H9 (cell line): ENCODE results near the gene COLQ. TPM values are rescaled to one million over a fixed set of nuclear protein-coding genes. Genes with fewer than 3 reads are reported as not detected.

Experiments used
- DNase-seq: peaks from one replicate; pipeline ENCODE4 v3.0.0-alpha.2; 2017
- H2AFZ ChIP-seq: one replicate; pipeline ENCODE4 v1.6.1; 2013; ENCODE audit warnings: mild to moderate bottlenecking, low read length, control low read depth, moderate library complexity
- H2AK5ac ChIP-seq: 2 replicates; pipeline ENCODE4 v1.6.1; 2013; ENCODE audit warnings: low read length, control low read depth, mixed read lengths; ENCODE audit not compliant: insufficient read length
- H2BK120ac ChIP-seq: one replicate; pipeline ENCODE4 v1.6.1; 2013; ENCODE audit warnings: low read depth, mild to moderate bottlenecking, low read length, control low read depth, inconsistent platforms; ENCODE audit not compliant: poor library complexity, severe bottlenecking
- H2BK12ac ChIP-seq: 2 replicates; pipeline ENCODE4 v1.6.1; 2013; ENCODE audit warnings: low read length, control low read depth, mixed read lengths, low read depth; ENCODE audit not compliant: insufficient read length
- H2BK15ac ChIP-seq: 2 replicates; pipeline ENCODE4 v1.6.1; 2013; ENCODE audit warnings: low read depth, low read length, control low read depth
- H2BK20ac ChIP-seq: one replicate; pipeline ENCODE4 v1.6.1; 2013; ENCODE audit warnings: low read depth, mild to moderate bottlenecking, low read length, control low read depth, inconsistent platforms; ENCODE audit not compliant: poor library complexity, severe bottlenecking
- H2BK5ac ChIP-seq: 2 replicates; pipeline ENCODE4 v1.6.1; 2013; ENCODE audit warnings: low read length, control low read depth, mixed read lengths; ENCODE audit not compliant: insufficient read length
- H3K14ac ChIP-seq: 2 replicates; pipeline ENCODE4 v1.6.1; 2013; ENCODE audit warnings: low read length, control low read depth; ENCODE audit not compliant: insufficient read depth
- H3K18ac ChIP-seq: 2 replicates; pipeline ENCODE4 v1.6.1; 2013; ENCODE audit warnings: low read depth, mild to moderate bottlenecking, mixed read lengths, low read length, control low read depth; ENCODE audit not compliant: insufficient read length
- H3K23ac ChIP-seq: 2 replicates; pipeline ENCODE4 v1.6.1; 2013; ENCODE audit warnings: low read length, control low read depth, mixed read lengths, low read depth; ENCODE audit not compliant: insufficient read length
- H3K23me2 ChIP-seq: 2 replicates; pipeline ENCODE4 v1.6.1; 2013; ENCODE audit warnings: low read depth, mild to moderate bottlenecking, mixed read lengths, low read length, control low read depth; ENCODE audit not compliant: insufficient read length, poor library complexity, severe bottlenecking
- H3K27ac ChIP-seq: 2 replicates; pipeline ENCODE4 v1.5.1; 2013; ENCODE audit warnings: low read length, control low read depth, mixed read lengths, low read depth; ENCODE audit not compliant: insufficient read length
- H3K27me3 ChIP-seq: 2 replicates; pipeline ENCODE4 v1.6.1; 2013; ENCODE audit warnings: low read length, control low read depth, inconsistent platforms; ENCODE audit not compliant: insufficient read depth
- H3K4ac ChIP-seq: 2 replicates; pipeline ENCODE4 v1.6.1; 2013; ENCODE audit warnings: low read depth, mild to moderate bottlenecking, control low read depth, inconsistent platforms, low read length, moderate library complexity
- H3K4me1 ChIP-seq: 2 replicates; pipeline ENCODE4 v1.6.1; 2013; ENCODE audit warnings: low read length, control low read depth, inconsistent platforms; ENCODE audit not compliant: insufficient read depth
- H3K4me2 ChIP-seq: 2 replicates; pipeline ENCODE4 v1.6.1; 2013; ENCODE audit warnings: low read length, control low read depth, mixed read lengths; ENCODE audit not compliant: insufficient read length, insufficient read depth
- H3K56ac ChIP-seq: 2 replicates; pipeline ENCODE4 v1.6.1; 2013; ENCODE audit warnings: low read depth, mild to moderate bottlenecking, mixed read lengths, low read length, control low read depth; ENCODE audit not compliant: insufficient read length
- H3K79me1 ChIP-seq: 2 replicates; pipeline ENCODE4 v1.6.1; 2013; ENCODE audit warnings: low read depth, mild to moderate bottlenecking, moderate library complexity, low read length, control low read depth, inconsistent platforms; ENCODE audit not compliant: insufficient read depth, poor library complexity, severe bottlenecking
- H3K79me2 ChIP-seq: 2 replicates; pipeline ENCODE4 v1.6.1; 2013; ENCODE audit warnings: low read length, control low read depth, inconsistent platforms; ENCODE audit not compliant: insufficient read depth
- H3K9ac ChIP-seq: 2 replicates; pipeline ENCODE4 v1.6.1; 2013; ENCODE audit warnings: low read length, control low read depth, mixed read lengths; ENCODE audit not compliant: insufficient read length; ENCODE audit errors: extremely low read depth
- H3K9me3 ChIP-seq: one replicate; pipeline ENCODE4 v1.6.1; 2013; ENCODE audit warnings: low read depth, low read length, inconsistent platforms; ENCODE audit not compliant: control insufficient read depth
- H3T11ph ChIP-seq: one replicate; pipeline ENCODE4 v1.6.1; 2013; ENCODE audit warnings: mild to moderate bottlenecking, low read length, control low read depth, inconsistent platforms
- H4K20me1 ChIP-seq: one replicate; pipeline ENCODE4 v1.6.1; 2013; ENCODE audit not compliant: control insufficient read depth, insufficient read length, insufficient read depth
- H4K5ac ChIP-seq: 2 replicates; pipeline ENCODE4 v1.6.1; 2013; ENCODE audit warnings: low read depth, mild to moderate bottlenecking, mixed read lengths, low read length, control low read depth; ENCODE audit not compliant: insufficient read length
- H4K8ac ChIP-seq: replicated peaks from 2 replicates; pipeline ENCODE4 v1.6.1; 2013; ENCODE audit warnings: low read length, control low read depth, mixed read lengths, low read depth; ENCODE audit not compliant: insufficient read length
- H4K91ac ChIP-seq: 2 replicates; pipeline ENCODE4 v1.6.1; 2013; ENCODE audit warnings: low read depth, mild to moderate bottlenecking, moderate library complexity, mixed read lengths, low read length, control low read depth; ENCODE audit not compliant: insufficient read length
- H3K27ac Mint-ChIP-seq, 3 experiments: 2 replicates in 2 of 3; 3 replicates in 1 of 3; pipeline ENCODE4 v1.8.0; 2020 to 2021; ENCODE audit warnings: mixed read lengths in 3 of 3, mild to moderate bottlenecking in 1 of 3, moderate library complexity in 1 of 3
- H3K27me3 Mint-ChIP-seq: 2 replicates; pipeline ENCODE4 v1.8.0; 2021; ENCODE audit warnings: low read depth, mild to moderate bottlenecking, moderate library complexity, mixed read lengths
- H3K36me3 Mint-ChIP-seq, 3 experiments: 2 replicates in 2 of 3; 3 replicates in 1 of 3; pipeline ENCODE4 v1.8.0; 2020 to 2021; ENCODE audit warnings: low read depth in 3 of 3, mixed read lengths in 3 of 3; ENCODE audit not compliant: insufficient read depth in 1 of 3
- H3K4me1 Mint-ChIP-seq, 2 experiments: 2 replicates each; pipeline ENCODE4 v1.8.0; 2020; ENCODE audit warnings: mixed read lengths in 2 of 2
- H3K4me3 Mint-ChIP-seq, 2 experiments: 2 replicates in 1 of 2; 3 replicates in 1 of 2; pipeline ENCODE4 v1.8.0; 2020 to 2021; ENCODE audit warnings: mild to moderate bottlenecking in 2 of 2, mixed read lengths in 2 of 2, moderate library complexity in 1 of 2
- H3K9me3 Mint-ChIP-seq, 2 experiments: 2 replicates in 1 of 2; 3 replicates in 1 of 2; pipeline ENCODE4 v1.8.0; 2020; ENCODE audit warnings: mild to moderate bottlenecking in 2 of 2, mixed read lengths in 2 of 2, moderate library complexity in 1 of 2
- CTCF ChIP-seq: fragments of 200-600 bp; sonication (generic); conservative IDR thresholded peaks from 3 replicates; pipeline ENCODE4 v1.8.0; 2021; ENCODE audit warnings: antibody characterized with exemption, mild to moderate bottlenecking
- WGBS: extraction: QIAGEN DNeasy Blood & Tissue Kit; methylation state at CpG from one replicate; pipeline ENCODE4 v1.1.7; 2013; ENCODE audit warnings: missing lambda C conversion rate, low lambda C conversion rate, mixed read lengths; ENCODE audit not compliant: insufficient read length; ENCODE audit errors: extremely low coverage; 5-methylcytosine and 5-hydroxymethylcytosine counted together
- total RNA-seq: library from RNA; stranded (reverse); gene quantifications from 2 replicates; pipeline ENCODE4 v1.2.1, GENCODE V29; 2021

The COLQ gene
- total RNA-seq, 1 experiment from 2014 or later: 0.61 TPM

GRCh38 chr3:15431256-15431837 lies 90.2 kb downstream of the COLQ start:
- no peak for DNase-seq
- Histone ChIP-seq H4K91ac (no peak overlapping the region), H2BK20ac (no peak overlapping the region), H3K9me3 (no peaks in the 10 kb centered on the region), H3K27ac (no peak overlapping the region), H3T11ph (no peak overlapping the region), H3K23ac (no peak overlapping the region), H2BK15ac (no peak overlapping the region), H2BK12ac (no peak overlapping the region), H3K79me1 (no peaks in the 10 kb centered on the region), H3K23me2 (peaks cover 19% of the 10 kb centered on the region), H3K56ac (no peak overlapping the region), H4K5ac (no peak overlapping the region), H3K9ac (no peak overlapping the region), H2AK5ac (no peak overlapping the region), H4K20me1 (no peaks in the 10 kb centered on the region), H2BK120ac (no peak overlapping the region), H3K4me2 (no peak overlapping the region), H3K79me2 (peaks cover 13% of the 10 kb centered on the region; the same call in 1 of the 2 replicates), H2AFZ (no peak overlapping the region), H3K4me1 (no peaks in the 10 kb centered on the region), H3K14ac (no peak overlapping the region), H4K8ac (no peak overlapping the region), H3K27me3 (no peaks in the 10 kb centered on the region), H3K18ac (no peak overlapping the region), H2BK5ac (no peak overlapping the region), H3K4ac (no peak overlapping the region)
- Mint-ChIP-seq H3K27ac (no peak overlapping the region), H3K9me3 (no peaks in the 10 kb centered on the region), H3K4me1 (peaks cover 15 to 17% of the 10 kb centered on the region in 2 experiments), H3K27me3 (no peaks in the 10 kb centered on the region; the same call in 1 of the 2 replicates), H3K4me3 (no peak overlapping the region), H3K36me3 (peaks cover 16 to 52% (median 49%) of the 10 kb centered on the region in 3 experiments; a peak in 6 of 7 replicates)
- WGBS: no CpG with 5 or more reads among the region's 3 CpGs
- no peak for TF ChIP-seq CTCF
